ENCODE data around the gene CCNF.

DNA sequence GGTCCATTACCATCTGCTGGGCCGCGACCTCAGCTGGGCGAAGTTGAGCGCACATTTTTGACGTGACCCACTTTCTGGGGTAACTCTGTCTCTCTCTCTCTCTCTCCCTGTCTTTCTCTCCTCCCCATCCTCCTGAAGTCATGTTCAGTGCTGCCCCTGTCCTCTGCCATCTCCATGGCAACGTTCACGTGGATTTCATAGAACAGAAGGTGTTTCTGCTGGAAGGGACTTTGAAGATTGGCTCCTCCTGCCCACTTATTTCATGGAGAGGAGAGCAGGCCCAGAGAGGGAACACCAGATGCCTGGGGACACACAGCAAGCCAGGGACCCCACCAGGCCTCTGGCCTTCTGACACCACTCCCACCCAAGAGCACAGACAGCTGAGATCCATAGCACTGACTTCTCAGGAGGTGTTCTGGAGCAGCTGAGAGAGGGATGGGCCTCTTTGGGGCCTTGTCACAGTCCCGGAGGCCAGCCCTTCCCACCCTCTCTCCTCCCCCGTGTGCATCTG is 4.2 kb upstream of the CCNF start:
- TF ChIP-seq, protein P1, sequence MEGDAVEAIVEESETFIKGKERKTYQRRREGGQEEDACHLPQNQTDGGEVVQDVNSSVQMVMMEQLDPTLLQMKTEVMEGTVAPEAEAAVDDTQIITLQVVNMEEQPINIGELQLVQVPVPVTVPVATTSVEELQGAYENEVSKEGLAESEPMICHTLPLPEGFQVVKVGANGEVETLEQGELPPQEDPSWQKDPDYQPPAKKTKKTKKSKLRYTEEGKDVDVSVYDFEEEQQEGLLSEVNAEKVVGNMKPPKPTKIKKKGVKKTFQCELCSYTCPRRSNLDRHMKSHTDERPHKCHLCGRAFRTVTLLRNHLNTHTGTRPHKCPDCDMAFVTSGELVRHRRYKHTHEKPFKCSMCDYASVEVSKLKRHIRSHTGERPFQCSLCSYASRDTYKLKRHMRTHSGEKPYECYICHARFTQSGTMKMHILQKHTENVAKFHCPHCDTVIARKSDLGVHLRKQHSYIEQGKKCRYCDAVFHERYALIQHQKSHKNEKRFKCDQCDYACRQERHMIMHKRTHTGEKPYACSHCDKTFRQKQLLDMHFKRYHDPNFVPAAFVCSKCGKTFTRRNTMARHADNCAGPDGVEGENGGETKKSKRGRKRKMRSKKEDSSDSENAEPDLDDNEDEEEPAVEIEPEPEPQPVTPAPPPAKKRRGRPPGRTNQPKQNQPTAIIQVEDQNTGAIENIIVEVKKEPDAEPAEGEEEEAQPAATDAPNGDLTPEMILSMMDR (IDR thresholded peaks at IDR 0.05): no peak
- no peak for TF ChIP-seq POLR2A (IDR thresholded peaks at IDR 0.05)

Data from heart left ventricle (tissue), 13 donors.